K562 (cell line): Measurements from ENCODE around the gene FCRL6. TPM values are rescaled to one million over a fixed set of nuclear protein-coding genes. Genes with fewer than 3 reads are reported as not detected.

ENCODE experiments used
- ATAC-seq: fragments of 200-7000 bp; cut with Tn5 transposase; 3 replicates; pipeline ENCODE4 v1.9.1; 2020; ENCODE audit warnings: moderate library complexity
- BruUV-seq: library from RNA; stranded (reverse); fragments of 400-500 nt; replicated peaks from 2 replicates; lab custom pipeline; 2021; lab: Mats Ljungman, UMichigan
- CTCF ChIA-PET: fragments of 300-600 bp; formaldehyde crosslinking; extraction: SDS; loops from one replicate; lab custom pipeline; 2021; ENCODE audit warnings: low intra/inter-chr PET ratio; lab: Yijun Ruan, JAX
- POLR2A ChIA-PET: fragments of 300-600, 350-650 bp; sonication (Branson Sonifier 250); formaldehyde crosslinking; extraction: SDS; loops from one replicate; lab custom pipeline; 2021; ENCODE audit warnings: antibody characterized with exemption, inconsistent platforms; lab: Yijun Ruan, JAX
- DNase-seq, 4 experiments: peaks; one replicate each; pipeline versions ENCODE4 v3.0.0 to v3.0.0-alpha.2; 2011 to 2018; ENCODE audit warnings: low spot score in 3 of 4, mixed read lengths in 3 of 4; ENCODE audit errors: extremely low read depth in 1 of 4
- FAIRE-seq: peaks from 2 replicates; lab custom pipeline; 2011; peaks lifted over from hg19 to GRCh38; lab: Jason Lieb, UNC
- H2AFZ ChIP-seq: 2 replicates; pipeline ENCODE4 v1.6.0; 2011; ENCODE audit warnings: low read depth, low read length, control low read depth, inconsistent platforms
- H3K27ac ChIP-seq: fragments of 200-600 bp; 3 replicates; pipeline ENCODE4 v1.8.0; 2011; ENCODE audit warnings: low read depth, mild to moderate bottlenecking, control low read depth, inconsistent platforms, low read length, moderate library complexity, mixed read lengths; ENCODE audit errors: extremely low read depth
- H3K27me3 ChIP-seq, 2 experiments: fragments of 300-600 bp in 1 of 2; 2 replicates in 1 of 2; 3 replicates in 1 of 2; pipeline versions ENCODE4 v1.6.0 to v1.8.0; 2011; ENCODE audit warnings: inconsistent platforms in 2 of 2, low read length in 2 of 2, mild to moderate bottlenecking in 1 of 2, mixed read lengths in 1 of 2, moderate library complexity in 1 of 2; ENCODE audit not compliant: control insufficient read depth in 2 of 2, insufficient read depth in 2 of 2
- H3K36me3 ChIP-seq: fragments of 300-600 bp; 3 replicates; pipeline ENCODE4 v1.8.0; 2011; ENCODE audit warnings: mild to moderate bottlenecking, low read length, inconsistent platforms; ENCODE audit not compliant: control insufficient read depth, insufficient read depth
- H3K4me1 ChIP-seq, 2 experiments: fragments of 200-600 bp in 1 of 2; replicated peaks in 1 of 2; 2 replicates in 1 of 2; 3 replicates in 1 of 2; pipeline versions ENCODE4 v1.5.1 to v1.8.0; 2011; ENCODE audit warnings: inconsistent platforms in 2 of 2, low read length in 2 of 2, mild to moderate bottlenecking in 1 of 2, mixed read lengths in 1 of 2, moderate library complexity in 1 of 2; ENCODE audit not compliant: control insufficient read depth in 2 of 2, insufficient read depth in 2 of 2
- H3K4me2 ChIP-seq: 2 replicates; pipeline ENCODE4 v1.6.1; 2011; ENCODE audit warnings: low read length, control low read depth, inconsistent platforms, mixed read lengths; ENCODE audit not compliant: insufficient read depth
- H3K4me3 ChIP-seq: fragments of 200-600 bp; sonication (generic), shearing (Covaris generic); 2 replicates; pipeline ENCODE4 v1.5.1; 2016; ENCODE audit warnings: control low read depth, inconsistent platforms
- H3K79me2 ChIP-seq: fragments of 200-600 bp; 3 replicates; pipeline ENCODE4 v1.8.0; 2011; ENCODE audit warnings: low read length, inconsistent platforms; ENCODE audit not compliant: control insufficient read depth, insufficient read depth
- H3K9ac ChIP-seq, 2 experiments: 2 replicates each; pipeline versions ENCODE4 v1.6.0 to v1.6.1; 2011; ENCODE audit warnings: low read depth in 2 of 2, low read length in 2 of 2, control low read depth in 1 of 2, inconsistent platforms in 1 of 2, mild to moderate bottlenecking in 1 of 2, mixed read lengths in 1 of 2; ENCODE audit not compliant: insufficient read depth in 1 of 2
- H3K9me1 ChIP-seq: one replicate; pipeline ENCODE4 v1.6.0; 2011; ENCODE audit warnings: inconsistent platforms, mild to moderate bottlenecking, low read length, moderate library complexity; ENCODE audit not compliant: control insufficient read depth, insufficient read depth
- H3K9me3 ChIP-seq: replicated peaks from 2 replicates; pipeline ENCODE4 v1.5.1; 2011; ENCODE audit warnings: low read depth, low read length, inconsistent platforms; ENCODE audit not compliant: control insufficient read depth, insufficient read depth
- H4K20me1 ChIP-seq: replicated peaks from 2 replicates; pipeline ENCODE4 v1.6.1; 2011; ENCODE audit warnings: low read length, inconsistent platforms, mixed read lengths; ENCODE audit not compliant: control insufficient read depth, insufficient read depth
- CBFA2T3 ChIP-seq: fragments of 450-650 bp; IDR thresholded peaks from 2 replicates; pipeline ENCODE4 v1.6.1; 2017
- CHAMP1 ChIP-seq: fragments of 450-650 bp; IDR thresholded peaks from 2 replicates; pipeline ENCODE4 v1.6.1; 2016; ENCODE audit warnings: mild to moderate bottlenecking
- FOXK1 ChIP-seq: sonication (generic); formaldehyde crosslinking; IDR thresholded peaks from 2 replicates; pipeline ENCODE4 v1.8.0; 2022; ENCODE audit warnings: missing genetic modification reagents, mild to moderate bottlenecking, borderline replicate concordance
- IRF1 ChIP-seq: sonication (generic); formaldehyde crosslinking; IDR thresholded peaks from 2 replicates; pipeline ENCODE4 v1.8.0; 2022; ENCODE audit warnings: missing genetic modification reagents, mild to moderate bottlenecking, borderline replicate concordance
- KDM5B ChIP-seq: fragments of 200-600 bp; sonication (generic); IDR thresholded peaks from 2 replicates; pipeline ENCODE4 v1.6.1; 2012; ENCODE audit warnings: low read depth, mild to moderate bottlenecking, moderate library complexity, low read length, control low read depth, inconsistent platforms; ENCODE audit not compliant: insufficient replicate concordance
- RFX1 ChIP-seq: fragments of 450-650 bp; IDR thresholded peaks from 2 replicates; pipeline ENCODE4 v1.6.1; 2016; ENCODE audit warnings: mild to moderate bottlenecking, moderate library complexity
- ZBTB40 ChIP-seq, 2 experiments: fragments of 450-650 bp in 1 of 2; sonication (generic) in 1 of 2; formaldehyde crosslinking in 1 of 2; IDR thresholded peaks; 2 replicates each; pipeline versions ENCODE4 v1.7.1 to v1.9.0; 2016 to 2022; ENCODE audit warnings: inconsistent platforms in 1 of 2, mild to moderate bottlenecking in 1 of 2, missing genetic modification reagents in 1 of 2
- ZFX ChIP-seq: sonication (generic); formaldehyde crosslinking; IDR thresholded peaks from 2 replicates; pipeline ENCODE4 v1.8.0; 2022; ENCODE audit warnings: mild to moderate bottlenecking, missing genetic modification reagents, moderate library complexity
- ZNF239 ChIP-seq: fragments of 250-450 bp; sonication (Bioruptor Pico); IDR thresholded peaks from 2 replicates; pipeline ENCODE4 v1.4.0; 2020; ENCODE audit warnings: mild to moderate bottlenecking
- ZNF76 ChIP-seq: fragments of 250-450 bp; sonication (Bioruptor Pico); IDR thresholded peaks from 2 replicates; pipeline ENCODE4 v1.4.0; 2020; ENCODE audit warnings: mild to moderate bottlenecking, moderate library complexity, borderline replicate concordance
- ZNF830 ChIP-seq: fragments of 250-450 bp; sonication (Bioruptor Pico); IDR thresholded peaks from 2 replicates; pipeline ENCODE4 v1.5.0; 2021; ENCODE audit warnings: mild to moderate bottlenecking
- in situ Hi-C: fragments of 300-500 bp; cut with MboI; formaldehyde crosslinking; loops from 4 replicates; pipeline ENCODE4 v1.15.0; 2018; ENCODE audit warnings: inconsistent platforms, mixed read lengths
- intact Hi-C: fragments of 100-400 bp; cut with micrococcal nuclease; formaldehyde crosslinking; loops from 2 replicates; pipeline ENCODE4 v1.14.2; 2022
- polyA plus RNA-seq, 8 experiments: library from polyadenylated mRNA; depleted of rRNA in 4 of 8; stranded (reverse) in 5 of 8; unstranded in 3 of 8; fragments of >200 nt; fragmentation: Nextera tagmentation in 2 of 8; fragmentation: Illumina TruSeq in 1 of 8; extraction: Ambion mirVana in 2 of 8; extraction: Trizol in 1 of 8; gene quantifications; 2 replicates each; pipeline versions ENCODE4 v1.2.1 to v1.2.3, GENCODE V29; 2011 to 2014; ENCODE audit warnings: inconsistent platforms in 1 of 8, missing spikeins in 1 of 8
- total RNA-seq, 7 experiments: library from RNA; depleted of rRNA in 6 of 7; stranded (reverse); fragments of >200 nt in 6 of 7; fragmentation: Illumina TruSeq in 2 of 7; extraction: Trizol in 2 of 7; gene quantifications; 2 replicates each; pipeline versions ENCODE4 v1.2.1 to v1.2.3, GENCODE V29; 2011 to 2021; ENCODE audit warnings: low replicate concordance in 1 of 7

FCRL6 gene
- total and polyA plus RNA-seq, 9 of the 15 experiments (the other 6 are each of a cell fraction or from before 2014, with no cell fraction given) = not detected

- no peak overlapping the region for H3K4me3 ChIP-seq
- no peaks in the 10 kb centered on the region for H3K36me3 ChIP-seq
- FAIRE-seq (no peak), DNase-seq (no peak), ATAC-seq (no peak)
- no peak overlapping the region for H3K4me2 ChIP-seq
- H3K9ac ChIP-seq = no peak overlapping the region
- H3K27ac ChIP-seq = no peak overlapping the region
- no peaks in the 10 kb centered on the region for H3K9me1 ChIP-seq
- in situ Hi-C loops (no loop called here), intact Hi-C loops (no loop called here)
- H3K27me3 ChIP-seq = no peaks in the 10 kb centered on the region
- ChIA-PET CTCF (no interaction called here), POLR2A (no interaction called here)
- H4K20me1 ChIP-seq = no peaks in the 10 kb centered on the region
- no peak overlapping the region for H2AFZ ChIP-seq
- H3K9me3 ChIP-seq = no peaks in the 10 kb centered on the region
- H3K79me2 ChIP-seq = no peaks in the 10 kb centered on the region
- no peaks in the 10 kb centered on the region for H3K4me1 ChIP-seq
- no TSS peak for BruUV-seq
- TF ChIP-seq RFX1 (no peak), ZNF239 (CRISPR knock-in tag) (no peak), IRF1 (CRISPR knock-in tag) (no peak), CHAMP1 (no peak), KDM5B (no peak), ZNF76 (no peak), ZNF830 (no peak), CBFA2T3 (no peak), ZFX (CRISPR knock-in tag) (no peak), FOXK1 (CRISPR knock-in tag) (no peak), ZBTB40 (IDR thresholded peaks at IDR 0.05) (no peak), ZBTB40 (CRISPR knock-in tag; IDR thresholded peaks at IDR 0.05) (no peak)
These were observed 45.8 kb upstream of the FCRL6 start for GRCh38 chr1:159756397-159756796.
